ENCODE data around the gene CBR3. TPM values are rescaled to one million over a fixed set of nuclear protein-coding genes. Genes with fewer than 3 reads are reported as not detected.

The CBR3 gene
- total and polyA plus RNA-seq, 2 of the 13 experiments (the other 11 are each of a cell fraction or from before 2014, with no cell fraction given) = not detected

GRCh38 chr21:36155603-36156338 lies 20.9 kb downstream of the CBR3 start (continued):
- TF ChIP-seq, protein P1, sequence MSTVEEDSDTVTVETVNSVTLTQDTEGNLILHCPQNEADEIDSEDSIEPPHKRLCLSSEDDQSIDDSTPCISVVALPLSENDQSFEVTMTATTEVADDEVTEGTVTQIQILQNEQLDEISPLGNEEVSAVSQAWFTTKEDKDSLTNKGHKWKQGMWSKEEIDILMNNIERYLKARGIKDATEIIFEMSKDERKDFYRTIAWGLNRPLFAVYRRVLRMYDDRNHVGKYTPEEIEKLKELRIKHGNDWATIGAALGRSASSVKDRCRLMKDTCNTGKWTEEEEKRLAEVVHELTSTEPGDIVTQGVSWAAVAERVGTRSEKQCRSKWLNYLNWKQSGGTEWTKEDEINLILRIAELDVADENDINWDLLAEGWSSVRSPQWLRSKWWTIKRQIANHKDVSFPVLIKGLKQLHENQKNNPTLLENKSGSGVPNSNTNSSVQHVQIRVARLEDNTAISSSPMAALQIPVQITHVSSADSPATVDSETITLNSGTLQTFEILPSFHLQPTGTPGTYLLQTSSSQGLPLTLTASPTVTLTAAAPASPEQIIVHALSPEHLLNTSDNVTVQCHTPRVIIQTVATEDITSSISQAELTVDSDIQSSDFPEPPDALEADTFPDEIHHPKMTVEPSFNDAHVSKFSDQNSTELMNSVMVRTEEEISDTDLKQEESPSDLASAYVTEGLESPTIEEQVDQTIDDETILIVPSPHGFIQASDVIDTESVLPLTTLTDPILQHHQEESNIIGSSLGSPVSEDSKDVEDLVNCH (CRISPR knock-in tag; IDR thresholded peaks at IDR 0.05) = no peak
- TF ChIP-seq ZNF777 (CRISPR knock-in tag; IDR thresholded peaks at IDR 0.05) (peak; percentile 50), ZNF792 (CRISPR knock-in tag; IDR thresholded peaks at IDR 0.05) (no peak), ZNF724P (CRISPR knock-in tag; IDR thresholded peaks at IDR 0.05; ENCODE audit: borderline replicate concordance) (no peak), SALL1 (CRISPR knock-in tag; IDR thresholded peaks at IDR 0.05) (peak; percentile 53; the same call in 1 of the 2 replicates), KLF11 (CRISPR knock-in tag; IDR thresholded peaks at IDR 0.05) (no peak), POGK (CRISPR knock-in tag; conservative IDR thresholded peaks at IDR 0.05) (0 out of 2 replicates have a peak, but pooled peaks have one; percentile 44), ZMYM2 (CRISPR knock-in tag; IDR thresholded peaks at IDR 0.05) (no peak), ETV6 (CRISPR knock-in tag; conservative IDR thresholded peaks at IDR 0.05) (no peak), TRIM24 (CRISPR knock-in tag; IDR thresholded peaks at IDR 0.05) (no peak), RBAK (CRISPR knock-in tag; IDR thresholded peaks at IDR 0.05) (no peak), FOXP4 (CRISPR knock-in tag; IDR thresholded peaks at IDR 0.05) (no peak), ESRRA (CRISPR knock-in tag; IDR thresholded peaks at IDR 0.05; ENCODE audit: low read depth) (peak; percentile 32; the same call in 1 of the 2 replicates), SIN3B (IDR thresholded peaks at IDR 0.05; ENCODE audit: low read length) (no peak), NAIF1 (CRISPR knock-in tag; IDR thresholded peaks at IDR 0.05; ENCODE audit: borderline replicate concordance) (no peak), POLR2AphosphoS5 (IDR thresholded peaks at IDR 0.05; ENCODE audit: low read depth, low read length) (peak; percentile 64; the same call in 1 of the 2 replicates), FLYWCH1 (CRISPR knock-in tag; IDR thresholded peaks at IDR 0.05) (no peak), ZNF674 (CRISPR knock-in tag; IDR thresholded peaks at IDR 0.05; ENCODE audit: low read depth) (no peak), ELF1 (CRISPR knock-in tag; IDR thresholded peaks at IDR 0.05) (no peak)
- TF ChIP-seq, protein P2, sequence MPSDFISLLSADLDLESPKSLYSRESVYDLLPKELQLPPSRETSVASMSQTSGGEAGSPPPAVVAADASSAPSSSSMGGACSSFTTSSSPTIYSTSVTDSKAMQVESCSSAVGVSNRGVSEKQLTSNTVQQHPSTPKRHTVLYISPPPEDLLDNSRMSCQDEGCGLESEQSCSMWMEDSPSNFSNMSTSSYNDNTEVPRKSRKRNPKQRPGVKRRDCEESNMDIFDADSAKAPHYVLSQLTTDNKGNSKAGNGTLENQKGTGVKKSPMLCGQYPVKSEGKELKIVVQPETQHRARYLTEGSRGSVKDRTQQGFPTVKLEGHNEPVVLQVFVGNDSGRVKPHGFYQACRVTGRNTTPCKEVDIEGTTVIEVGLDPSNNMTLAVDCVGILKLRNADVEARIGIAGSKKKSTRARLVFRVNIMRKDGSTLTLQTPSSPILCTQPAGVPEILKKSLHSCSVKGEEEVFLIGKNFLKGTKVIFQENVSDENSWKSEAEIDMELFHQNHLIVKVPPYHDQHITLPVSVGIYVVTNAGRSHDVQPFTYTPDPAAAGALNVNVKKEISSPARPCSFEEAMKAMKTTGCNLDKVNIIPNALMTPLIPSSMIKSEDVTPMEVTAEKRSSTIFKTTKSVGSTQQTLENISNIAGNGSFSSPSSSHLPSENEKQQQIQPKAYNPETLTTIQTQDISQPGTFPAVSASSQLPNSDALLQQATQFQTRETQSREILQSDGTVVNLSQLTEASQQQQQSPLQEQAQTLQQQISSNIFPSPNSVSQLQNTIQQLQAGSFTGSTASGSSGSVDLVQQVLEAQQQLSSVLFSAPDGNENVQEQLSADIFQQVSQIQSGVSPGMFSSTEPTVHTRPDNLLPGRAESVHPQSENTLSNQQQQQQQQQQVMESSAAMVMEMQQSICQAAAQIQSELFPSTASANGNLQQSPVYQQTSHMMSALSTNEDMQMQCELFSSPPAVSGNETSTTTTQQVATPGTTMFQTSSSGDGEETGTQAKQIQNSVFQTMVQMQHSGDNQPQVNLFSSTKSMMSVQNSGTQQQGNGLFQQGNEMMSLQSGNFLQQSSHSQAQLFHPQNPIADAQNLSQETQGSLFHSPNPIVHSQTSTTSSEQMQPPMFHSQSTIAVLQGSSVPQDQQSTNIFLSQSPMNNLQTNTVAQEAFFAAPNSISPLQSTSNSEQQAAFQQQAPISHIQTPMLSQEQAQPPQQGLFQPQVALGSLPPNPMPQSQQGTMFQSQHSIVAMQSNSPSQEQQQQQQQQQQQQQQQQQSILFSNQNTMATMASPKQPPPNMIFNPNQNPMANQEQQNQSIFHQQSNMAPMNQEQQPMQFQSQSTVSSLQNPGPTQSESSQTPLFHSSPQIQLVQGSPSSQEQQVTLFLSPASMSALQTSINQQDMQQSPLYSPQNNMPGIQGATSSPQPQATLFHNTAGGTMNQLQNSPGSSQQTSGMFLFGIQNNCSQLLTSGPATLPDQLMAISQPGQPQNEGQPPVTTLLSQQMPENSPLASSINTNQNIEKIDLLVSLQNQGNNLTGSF (CRISPR knock-in tag; IDR thresholded peaks at IDR 0.05) = no peak
